ENCODE results near the gene FOXRED1. TPM values are rescaled to one million over a fixed set of nuclear protein-coding genes. Genes with fewer than 3 reads are reported as not detected.

Gene FOXRED1
- total and polyA plus RNA-seq, 2 of the 4 experiments (the other 2 are of a cell fraction), result 15.1 to 28.3 TPM

- Histone ChIP-seq H3K23ac (ENCODE audit: low read depth, low read length) (no peak overlapping the region), H3K9me3 (ENCODE audit: control insufficient read depth, insufficient read depth, low read length) (no peaks in the 10 kb centered on the region), H3K9ac (ENCODE audit: low read depth, low read length) (no peak overlapping the region), H2AFZ (replicated peaks; ENCODE audit: low read length, poor library complexity) (no peak overlapping the region), H3K18ac (ENCODE audit: low read depth, low read length) (no peak overlapping the region), H3K56ac (ENCODE audit: extremely low read depth, insufficient read depth, low read length) (no peak overlapping the region), H3K4ac (ENCODE audit: low read depth, low read length) (no peak overlapping the region), H3K4me1 (ENCODE audit: control insufficient read depth, insufficient read depth, low read length) (no peaks in the 10 kb centered on the region), H3K27ac (ENCODE audit: insufficient read depth, low read length) (no peak overlapping the region), H2BK120ac (ENCODE audit: low read depth, low read length) (no peak overlapping the region), H2BK5ac (ENCODE audit: low read depth, low read length, poor library complexity, severe bottlenecking) (no peak overlapping the region), H3K79me1 (ENCODE audit: low read depth in 1 of 2, low read length in 2 of 2) (peaks cover 42 to 46% of the 10 kb centered on the region in 2 experiments), H2BK20ac (ENCODE audit: low read depth, low read length) (no peak overlapping the region), H2AK5ac (ENCODE audit: low read depth, low read length) (no peak overlapping the region), H3K4me2 (ENCODE audit: low read depth, low read length) (no peak overlapping the region), H3K36me3 (ENCODE audit: control insufficient read depth, insufficient read depth, low read length) (no peaks in the 10 kb centered on the region), H4K5ac (ENCODE audit: low read depth, low read length) (no peak overlapping the region), H3K9me1 (ENCODE audit: insufficient read depth, low read length) (peaks cover 4% of the 10 kb centered on the region; the same call in 1 of the 2 replicates), H3K27me3 (ENCODE audit: control insufficient read depth, insufficient read depth, low read length) (no peaks in the 10 kb centered on the region), H2AK9ac (replicated peaks; ENCODE audit: low read depth, low read length, poor library complexity) (no peak overlapping the region), H4K91ac (ENCODE audit: insufficient read depth, low read depth, low read length) (no peak overlapping the region), H2BK15ac (ENCODE audit: low read depth, low read length) (no peak overlapping the region), H3K14ac (replicated peaks; ENCODE audit: low read depth, low read length) (no peak overlapping the region), H3K4me3 (ENCODE audit: insufficient read depth, low read depth, low read length) (no peak overlapping the region), H4K8ac (ENCODE audit: low read depth in 2 of 2, low read length in 2 of 2) (no peak overlapping the region), H4K20me1 (ENCODE audit: insufficient read depth, low read length) (peaks cover 18% of the 10 kb centered on the region; the same call in 1 of the 2 replicates)
- WGBS, 2 experiments (ENCODE audit: extremely low coverage in 2 of 2, insufficient read length in 1 of 2), result no CpG with 5 or more reads among the region's 6 CpGs
- ATAC-seq (ENCODE audit: low read depth) (no peak), DNase-seq (no peak)
- dilution Hi-C loops (cut with HindIII; ENCODE audit: low sequenced_read_pairs, unreplicated experiment), result loop anchor here (25.0 kb wide), 1 partner anchor 312 kb away; the partner anchor contains the start of genes DDX25 and PUS3
- no peak for TF ChIP-seq MXI1 (IDR thresholded peaks at IDR 0.05; ENCODE audit: borderline replicate concordance, low read depth, low read length)
- no peak for TF ChIP-seq SMC3 (IDR thresholded peaks at IDR 0.05; ENCODE audit: low read depth, low read length)
- TF ChIP-seq BHLHE40 (IDR thresholded peaks at IDR 0.05; ENCODE audit: low read depth, low read length), result no peak
- TF ChIP-seq RAD21 (IDR thresholded peaks at IDR 0.05; ENCODE audit: low read length), result no peak
- no peak for TF ChIP-seq POLR2A (IDR thresholded peaks at IDR 0.05; ENCODE audit: low read depth, low read length)
- no peak for TF ChIP-seq CTCF (conservative IDR thresholded peaks at IDR 0.05; ENCODE audit: low read depth, low read length)
- TF ChIP-seq NFE2L2 (IDR thresholded peaks at IDR 0.05; ENCODE audit: low read depth, low read length), result no peak
- TF ChIP-seq USF2 (IDR thresholded peaks at IDR 0.05; ENCODE audit: low read depth, low read length), result no peak
- TF ChIP-seq CHD1 (IDR thresholded peaks at IDR 0.05; ENCODE audit: low read depth, low read length), result no peak
- TF ChIP-seq RFX5 (IDR thresholded peaks at IDR 0.05; ENCODE audit: low read depth, low read length), result no peak
- no peak for TF ChIP-seq ELK1 (IDR thresholded peaks at IDR 0.05; ENCODE audit: borderline replicate concordance, low read depth, low read length)
- no peak for TF ChIP-seq RCOR1 (IDR thresholded peaks at IDR 0.05; ENCODE audit: insufficient replicate concordance, low read length)
- no peak for TF ChIP-seq CEBPB (IDR thresholded peaks at IDR 0.05; ENCODE audit: low read depth, low read length)
- TF ChIP-seq FOS (IDR thresholded peaks at IDR 0.05; ENCODE audit: low read depth, low read length), result no peak
- TF ChIP-seq MAZ (IDR thresholded peaks at IDR 0.05; ENCODE audit: borderline replicate concordance, low read depth, low read length), result no peak
- no peak for TF ChIP-seq MAFK (IDR thresholded peaks at IDR 0.05; ENCODE audit: low read depth, low read length)
- no TSS peak for BruUV-seq (replicated peaks)
- intact Hi-C loops (cut with micrococcal nuclease), result no loop called here
- ChIA-PET CTCF (no interaction called here), POLR2A (ENCODE audit: unreplicated experiment) (no interaction called here)
- in situ Hi-C loops (cut with MboI; ENCODE audit: low sequenced_read_pairs), result no loop called here
Observed at GRCh38 chr11:126224647-126225294, 44.2 kb upstream of the FOXRED1 start.

All from IMR-90 (cell line).